Astrocyte of the spinal cord (primary cell): ENCODE data around the gene RHOT2.

Source experiments
- DNase-seq: peaks from one replicate; pipeline ENCODE4 v3.0.0; 2011; ENCODE audit warnings: low read depth, low spot score
- H3K4me3 ChIP-seq: 2 replicates; pipeline ENCODE4 v1.5.1; 2011; ENCODE audit warnings: low read depth, mild to moderate bottlenecking, low read length, moderate library complexity
- CTCF ChIP-seq: IDR thresholded peaks from 2 replicates; pipeline ENCODE4 v1.5.1; 2012; ENCODE audit warnings: low read depth, mild to moderate bottlenecking, low read length, inconsistent platforms
- in situ Hi-C: cut with HindIII; loops from 2 replicates; pipeline ENCODE4 v1.10.0; 2017; ENCODE audit warnings: low sequenced_read_pairs

Gene RHOT2

DNA sequence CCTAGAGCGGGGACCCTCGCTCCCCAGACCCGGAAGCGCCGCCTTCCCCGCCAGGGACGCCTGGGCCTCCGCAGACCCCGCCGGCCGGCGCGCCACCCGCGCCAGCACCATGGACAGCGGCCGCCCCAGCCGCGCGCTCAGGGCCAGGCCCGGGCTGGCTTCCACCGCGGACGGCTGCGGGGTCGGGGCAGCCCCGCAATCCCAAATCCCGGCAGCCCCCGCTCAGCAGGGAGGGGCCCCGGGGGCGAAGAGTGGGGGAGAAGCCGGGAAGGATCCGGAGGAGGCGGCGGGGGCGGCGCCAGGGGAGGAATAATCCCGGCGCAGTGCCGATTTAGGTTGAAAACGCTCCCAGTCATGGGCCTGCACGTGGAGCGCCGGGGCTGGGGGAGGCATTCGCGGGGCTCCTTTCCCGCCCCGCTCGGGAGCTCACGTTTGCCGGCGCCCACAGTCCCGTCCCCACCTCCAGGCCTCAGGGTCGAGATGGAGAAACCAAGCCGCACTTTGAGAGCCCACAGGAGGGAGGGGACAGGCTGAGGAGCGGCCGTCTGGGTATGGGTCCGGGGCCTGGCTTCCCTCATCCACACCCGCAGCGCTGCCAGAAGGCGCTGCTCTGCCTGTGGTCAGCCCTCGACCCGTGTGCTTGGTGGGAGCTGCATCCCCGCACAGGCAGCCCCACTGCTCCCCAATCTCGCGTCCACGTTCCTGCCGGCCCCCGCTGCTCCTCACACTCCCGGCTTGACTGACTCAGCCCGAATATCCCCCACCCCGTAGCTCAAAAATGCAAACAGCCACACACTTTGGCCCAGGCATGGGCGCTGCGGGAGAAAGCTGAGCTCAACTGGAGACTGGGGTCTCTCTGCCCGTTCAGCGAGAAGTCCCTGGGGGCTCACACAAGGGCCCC is 33.0 kb downstream of the RHOT2 start:
- TF ChIP-seq CTCF = no peak
- in situ Hi-C loops = no loop called here
- no peak overlapping the region for H3K4me3 ChIP-seq
- DNase-seq = no peak

DNA sequence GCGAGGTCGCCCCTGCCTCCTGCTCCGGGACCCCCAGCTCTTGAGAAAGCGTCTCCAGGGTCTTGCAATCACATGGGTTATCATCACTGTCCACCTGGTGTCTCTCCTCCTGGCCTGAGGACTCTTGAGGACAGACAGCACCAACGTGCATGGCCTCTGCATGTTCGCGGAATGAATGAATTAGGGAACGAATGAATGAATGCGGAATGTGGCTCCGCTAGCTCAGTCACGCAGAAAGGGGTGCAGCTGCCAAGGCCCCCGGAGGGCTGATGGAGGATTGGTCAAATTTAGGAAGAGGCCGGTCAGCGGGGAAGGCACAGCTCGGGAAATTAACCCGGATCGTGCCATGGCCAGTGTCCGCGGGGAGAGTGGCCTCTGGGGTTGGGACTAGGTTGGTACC is 34.4 kb downstream of the RHOT2 start:
- DNase-seq = no peak
- no peak for TF ChIP-seq CTCF
- H3K4me3 ChIP-seq = no peak overlapping the region
- in situ Hi-C loops = no loop called here

DNA sequence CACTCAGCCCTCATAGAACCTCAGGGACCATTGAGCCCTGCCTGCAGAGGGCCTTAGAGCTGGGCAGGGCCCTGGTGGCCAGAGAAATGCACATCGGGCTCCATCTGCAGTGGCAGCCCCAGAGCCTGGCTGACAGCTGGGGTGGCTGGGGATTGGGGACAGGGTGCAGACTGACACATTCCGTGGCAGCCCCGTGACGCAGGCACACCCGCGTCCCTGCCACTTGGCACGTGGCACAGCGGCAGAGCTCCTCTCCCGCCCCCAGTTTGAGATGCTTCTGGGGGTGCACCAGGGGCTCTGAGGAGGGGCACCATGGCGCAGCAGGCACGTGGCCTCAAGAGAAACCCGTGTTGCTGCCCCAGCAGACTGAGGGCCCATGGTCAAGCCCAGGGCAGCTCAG is 35.5 kb downstream of the RHOT2 start:
- TF ChIP-seq CTCF = no peak
- DNase-seq = no peak
- no peak overlapping the region for H3K4me3 ChIP-seq
- in situ Hi-C loops = no loop called here

DNA sequence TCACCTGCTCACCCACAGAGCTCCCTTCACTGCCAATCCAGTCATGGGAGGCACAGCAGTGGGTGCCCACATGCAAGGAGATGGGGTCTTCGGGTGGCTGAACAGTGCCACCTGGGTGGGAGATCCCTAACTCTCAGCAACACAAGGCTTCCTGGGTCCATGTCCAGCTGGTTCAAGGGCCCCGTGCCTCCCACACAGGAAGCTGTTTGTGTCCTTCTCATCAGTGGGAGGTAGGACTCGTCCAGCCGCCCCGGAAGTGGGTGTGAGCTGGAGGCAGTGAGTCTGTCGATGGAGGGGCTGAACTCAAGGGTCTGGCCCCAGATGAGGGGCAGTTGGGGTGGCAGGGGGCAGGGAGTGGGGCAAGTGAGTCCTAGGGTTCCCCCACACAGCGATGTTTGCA is 36.1 kb downstream of the RHOT2 start:
- H3K4me3 ChIP-seq = no peak overlapping the region
- TF ChIP-seq CTCF = no peak
- DNase-seq = no peak
- in situ Hi-C loops = no loop called here

GRCh38 chr16:704552-705380 is 36.8 kb downstream of the RHOT2 start:
- in situ Hi-C loops = no loop called here
- DNase-seq = no peak
- H3K4me3 ChIP-seq = no peak overlapping the region

More at GRCh38 chr16:704552-705380, 36.8 kb downstream of the RHOT2 start:
- no peak for TF ChIP-seq CTCF
